RWPE2 (cell line): ENCODE data around the gene CABYR.

ENCODE experiments used
- ATAC-seq: fragments of 200-7000 bp; cut with Tn5 transposase; 3 replicates; pipeline ENCODE4 v1.9.1; 2021; ENCODE audit warnings: low read depth
- DNase-seq: peaks from one replicate; pipeline ENCODE4 v3.0.0-alpha.2; 2020; ENCODE audit warnings: low spot score
- H3K27ac ChIP-seq: fragments of 450-650 bp; 2 replicates; pipeline ENCODE4 v1.5.1; 2017; ENCODE audit warnings: mild to moderate bottlenecking; ENCODE audit not compliant: poor library complexity, severe bottlenecking
- H3K27me3 ChIP-seq: fragments of 250-450 bp; sonication (Bioruptor Pico); 2 replicates; pipeline ENCODE4 v1.5.1; 2021; ENCODE audit warnings: mild to moderate bottlenecking, moderate library complexity; ENCODE audit not compliant: insufficient read depth, poor library complexity, severe bottlenecking
- H3K36me3 ChIP-seq: fragments of 250-450 bp; sonication (Bioruptor Pico); 2 replicates; pipeline ENCODE4 v1.5.1; 2020; ENCODE audit warnings: low read depth, mild to moderate bottlenecking, moderate library complexity
- H3K4me1 ChIP-seq: fragments of 250-450 bp; sonication (Bioruptor Pico); 2 replicates; pipeline ENCODE4 v1.5.1; 2021; ENCODE audit warnings: mild to moderate bottlenecking, moderate library complexity; ENCODE audit not compliant: insufficient read depth, poor library complexity, severe bottlenecking
- H3K4me3 ChIP-seq: fragments of 250-450 bp; sonication (Bioruptor Pico); 2 replicates; pipeline ENCODE4 v1.5.1; 2021; ENCODE audit warnings: mild to moderate bottlenecking, moderate library complexity; ENCODE audit not compliant: severe bottlenecking
- H3K9me3 ChIP-seq: fragments of 250-450 bp; sonication (Bioruptor Pico); 2 replicates; pipeline ENCODE4 v1.5.1; 2021; ENCODE audit warnings: mild to moderate bottlenecking, moderate library complexity; ENCODE audit not compliant: severe bottlenecking
- CTCF ChIP-seq: fragments of 450-650 bp; IDR thresholded peaks from one replicate; pipeline ENCODE4 v1.5.1; 2017; ENCODE audit warnings: mild to moderate bottlenecking, moderate library complexity; ENCODE audit not compliant: poor library complexity, severe bottlenecking

The CABYR gene

DNA sequence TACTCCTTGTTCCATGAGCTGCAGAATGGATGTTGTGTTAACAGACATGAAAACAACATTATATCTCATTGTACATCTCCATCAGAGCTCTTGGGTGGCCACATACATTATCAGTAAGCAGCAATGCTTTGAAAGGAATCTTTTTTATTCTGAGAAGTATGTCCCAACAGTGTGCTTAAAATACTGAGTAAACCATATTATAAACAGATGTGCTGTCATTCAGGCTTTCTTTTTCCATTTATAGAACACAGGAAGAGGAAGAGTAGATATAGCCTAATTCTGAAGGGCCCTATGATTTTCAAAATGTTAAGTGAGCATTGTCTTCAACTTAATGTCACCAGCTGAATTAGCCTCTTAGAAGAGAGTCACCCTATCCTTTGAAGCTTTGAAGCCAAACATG, 44.3 kb upstream of the CABYR start:
- DNase-seq (no peak), ATAC-seq (no peak)
- no peaks in the 10 kb centered on the region for H3K27me3 ChIP-seq
- no peak overlapping the region for H3K27ac ChIP-seq
- no peak for TF ChIP-seq CTCF
- no peak overlapping the region for H3K4me3 ChIP-seq
- no peaks in the 10 kb centered on the region for H3K4me1 ChIP-seq
- no peaks in the 10 kb centered on the region for H3K9me3 ChIP-seq
- no peaks in the 10 kb centered on the region for H3K36me3 ChIP-seq

DNA sequence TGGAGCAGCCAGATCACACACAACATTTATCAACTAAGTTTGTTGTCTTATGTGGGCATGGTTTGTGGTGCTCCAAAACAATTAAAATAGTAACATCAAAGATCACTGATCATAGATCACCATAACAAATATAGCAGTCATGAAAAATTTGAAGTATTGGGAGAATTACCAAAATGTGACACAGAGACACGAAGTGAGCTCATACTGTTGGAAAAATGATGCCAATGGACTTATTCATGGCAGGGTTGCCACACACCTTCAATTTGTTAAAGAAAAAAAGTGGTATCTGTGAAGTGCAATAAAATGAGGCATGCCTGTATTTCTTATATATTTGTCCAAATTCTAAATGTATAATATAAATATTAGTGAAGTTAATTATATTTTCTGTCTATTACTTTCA, 42.9 kb upstream of the CABYR start:
- no peaks in the 10 kb centered on the region for H3K27me3 ChIP-seq
- no peaks in the 10 kb centered on the region for H3K36me3 ChIP-seq
- no peak for ATAC-seq
- no peaks in the 10 kb centered on the region for H3K4me1 ChIP-seq
- H3K27ac ChIP-seq, result no peak overlapping the region
- no peak for DNase-seq
- H3K9me3 ChIP-seq, result no peaks in the 10 kb centered on the region
- no peak overlapping the region for H3K4me3 ChIP-seq
- TF ChIP-seq CTCF, result no peak

- H3K4me3 ChIP-seq, result no peak overlapping the region
- H3K27ac ChIP-seq, result no peak overlapping the region
- TF ChIP-seq CTCF, result no peak
- no peaks in the 10 kb centered on the region for H3K27me3 ChIP-seq
- ATAC-seq, result no peak
- H3K9me3 ChIP-seq, result no peaks in the 10 kb centered on the region
- DNase-seq, result no peak
- no peaks in the 10 kb centered on the region for H3K4me1 ChIP-seq
- no peaks in the 10 kb centered on the region for H3K36me3 ChIP-seq
Observed at GRCh38 chr18:24103320-24104021, 35.4 kb upstream of the CABYR start.

GRCh38 chr18:24104486-24104885, 34.4 kb upstream of the CABYR start:
- Histone ChIP-seq H3K4me3 (no peak overlapping the region), H3K27ac (no peak overlapping the region), H3K4me1 (no peaks in the 10 kb centered on the region), H3K9me3 (no peaks in the 10 kb centered on the region), H3K27me3 (no peaks in the 10 kb centered on the region), H3K36me3 (no peaks in the 10 kb centered on the region)
- ATAC-seq (no peak), DNase-seq (no peak)
- TF ChIP-seq CTCF, result no peak

DNA sequence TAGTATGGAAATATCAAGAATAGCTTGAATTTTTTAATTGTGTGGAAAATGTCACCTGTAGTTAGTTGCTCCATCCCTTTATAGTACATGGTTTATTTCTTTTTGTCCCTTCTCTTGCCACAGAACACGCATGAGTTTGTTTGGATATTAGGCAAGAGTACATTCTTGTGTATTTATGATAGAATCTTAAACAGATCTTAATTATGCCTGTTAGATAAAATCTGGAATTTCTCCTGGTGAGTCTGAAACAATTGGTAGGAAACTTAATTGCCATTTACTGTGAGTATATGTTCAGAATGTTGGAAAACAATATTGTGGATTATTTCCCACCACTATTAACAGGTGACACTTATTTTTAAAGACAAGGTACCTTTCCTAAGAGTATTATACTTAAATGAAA, 30.2 kb upstream of the CABYR start:
- DNase-seq (no peak), ATAC-seq (no peak)
- Histone ChIP-seq H3K27ac (no peak overlapping the region), H3K9me3 (no peaks in the 10 kb centered on the region), H3K4me1 (peaks cover 13% of the 10 kb centered on the region), H3K36me3 (no peaks in the 10 kb centered on the region), H3K27me3 (no peaks in the 10 kb centered on the region), H3K4me3 (no peak overlapping the region)
- TF ChIP-seq CTCF, result no peak
